Activated B cell treated with CpG ODN at 0.5 μM for 24 hours (primary cell): ENCODE measurements around the gene PLXNA4. TPM values are rescaled to one million over a fixed set of nuclear protein-coding genes. Genes with fewer than 3 reads are reported as not detected.

Experiments
- ATAC-seq: fragments of 200-7000 bp; cut with Tn5 transposase; one replicate; pipeline ENCODE4 v1.10.0; 2021; ENCODE audit warnings: low read depth, mild to moderate bottlenecking, moderate library complexity
- CTCF ChIA-PET: fragments of 350-600 bp; sonication (Branson Sonifier 250); formaldehyde crosslinking; loops from one replicate; lab custom pipeline; 2021; ENCODE audit warnings: antibody characterized with exemption; lab: Charles Lee
- POLR2A ChIA-PET: fragments of 350-600 bp; sonication (Branson Sonifier 250); formaldehyde crosslinking; loops from one replicate; lab custom pipeline; 2021; ENCODE audit warnings: antibody characterized with exemption; lab: Charles Lee
- DNase-seq: peaks from one replicate; pipeline ENCODE4 v3.0.0; 2022
- H3K27ac Mint-ChIP-seq: one replicate; pipeline ENCODE4 v1.8.0; 2020; ENCODE audit warnings: mixed read lengths
- H3K27me3 Mint-ChIP-seq: one replicate; pipeline ENCODE4 v1.8.0; 2021; ENCODE audit warnings: mixed read lengths
- H3K36me3 Mint-ChIP-seq: one replicate; pipeline ENCODE4 v1.8.0; 2021; ENCODE audit warnings: low read depth, mixed read lengths
- H3K4me1 Mint-ChIP-seq: one replicate; pipeline ENCODE4 v1.8.0; 2021; ENCODE audit warnings: mixed read lengths
- H3K4me3 Mint-ChIP-seq: one replicate; pipeline ENCODE4 v1.8.0; 2020; ENCODE audit warnings: mild to moderate bottlenecking, mixed read lengths
- H3K9me3 Mint-ChIP-seq: one replicate; pipeline ENCODE4 v1.8.0; 2020; ENCODE audit warnings: mixed read lengths
- CTCF ChIP-seq: fragments of 200-600 bp; IDR thresholded peaks from one replicate; pipeline ENCODE4 v1.8.0; 2022; ENCODE audit warnings: antibody characterized with exemption, mild to moderate bottlenecking
- intact Hi-C: fragments of 100-400 bp; cut with micrococcal nuclease; formaldehyde crosslinking; loops from one replicate; pipeline ENCODE4 v1.15.1; 2024
- total RNA-seq: library from RNA; stranded (reverse); gene quantifications from 2 replicates; pipeline ENCODE4 v1.2.3, GENCODE V29; 2022

Gene PLXNA4
- total RNA-seq, 1 donor from 2014 or later: not detected

- Mint-ChIP-seq H3K9me3 (no peaks in the 10 kb centered on the region), H3K4me1 (no peaks in the 10 kb centered on the region), H3K4me3 (no peak overlapping the region), H3K27ac (no peak overlapping the region), H3K36me3 (no peaks in the 10 kb centered on the region), H3K27me3 (peaks cover 5% of the 10 kb centered on the region)
- DNase-seq (no peak), ATAC-seq (no peak)
- POLR2A ChIA-PET: no interaction called here
- CTCF ChIA-PET: interaction anchor here (0.7 kb wide), 1 partner anchor 33 kb away, joined by 3 read pairs; no protein-coding TSS in a partner anchor
- TF ChIP-seq CTCF: no peak
- intact Hi-C loops: no loop called here
Observed at GRCh38 chr7:132087421-132087820, 488.8 kb downstream of the PLXNA4 start.

DNA sequence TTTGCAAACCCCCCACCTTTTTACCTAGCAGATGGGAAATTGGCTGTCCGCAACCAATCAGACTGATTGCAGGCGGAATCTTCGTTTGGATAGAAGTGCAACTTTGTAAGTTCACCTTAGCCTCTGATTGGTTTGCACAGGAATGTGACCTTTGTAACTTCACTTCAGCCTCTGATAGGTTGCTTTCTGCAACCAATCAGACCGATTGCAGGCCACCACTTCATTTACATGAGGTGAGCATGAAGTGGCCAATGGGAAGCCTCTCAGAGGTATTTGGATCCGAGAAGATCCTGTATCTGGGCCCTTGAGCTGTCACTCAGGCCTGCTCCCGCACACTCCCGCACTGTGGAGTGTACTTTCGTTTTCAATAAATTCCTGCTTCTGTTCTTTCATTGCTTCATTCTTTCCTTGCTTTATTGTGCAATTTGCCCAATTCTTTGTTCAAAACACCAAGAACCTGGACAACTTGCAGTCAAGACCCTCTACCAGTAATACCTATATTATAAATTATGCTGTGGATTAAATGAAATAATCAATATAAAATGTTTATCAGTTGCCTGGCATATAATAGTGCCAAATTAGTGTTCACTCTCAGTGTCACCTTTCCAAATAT is 491.4 kb downstream of the PLXNA4 start:
- DNase-seq (no peak), ATAC-seq (no peak)
- H3K27me3 Mint-ChIP-seq: peaks cover 7% of the 10 kb centered on the region
- no peak overlapping the region for H3K4me3 Mint-ChIP-seq
- no peaks in the 10 kb centered on the region for H3K36me3 Mint-ChIP-seq
- ChIA-PET POLR2A (no interaction called here), CTCF (no interaction called here)
- no peak overlapping the region for H3K27ac Mint-ChIP-seq
- no peaks in the 10 kb centered on the region for H3K9me3 Mint-ChIP-seq
- no peak for TF ChIP-seq CTCF
- intact Hi-C loops: no loop called here
- no peaks in the 10 kb centered on the region for H3K4me1 Mint-ChIP-seq

DNA sequence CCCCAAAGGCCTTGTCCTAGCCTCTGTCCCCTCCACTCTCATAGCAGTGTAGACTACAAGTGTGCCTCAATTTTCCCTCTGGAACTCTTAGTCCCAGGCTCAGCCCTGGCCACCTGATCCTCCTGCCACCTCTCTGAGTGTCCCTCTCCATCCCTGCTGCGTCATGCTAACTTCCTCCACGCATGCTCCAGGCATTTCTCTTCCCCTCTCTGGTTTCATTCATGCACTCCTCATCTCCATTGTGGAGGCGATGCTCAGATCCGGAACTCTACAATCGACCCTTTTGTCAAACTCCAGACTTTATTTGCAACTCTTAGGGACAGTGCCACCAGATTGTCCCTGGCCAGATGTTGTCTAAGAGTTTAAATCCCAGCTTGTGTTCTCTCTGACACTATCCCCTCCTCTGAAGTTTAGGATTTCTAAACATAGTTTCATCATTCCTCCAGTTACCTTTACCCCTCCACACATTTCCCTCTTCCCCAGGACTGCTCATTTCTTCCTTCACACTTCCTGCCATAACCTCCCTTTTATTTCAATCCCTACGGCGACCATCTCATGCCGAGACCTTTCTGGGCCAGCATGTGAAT is 492.6 kb downstream of the PLXNA4 start:
- ChIA-PET POLR2A (no interaction called here), CTCF (no interaction called here)
- Mint-ChIP-seq H3K27ac (no peak overlapping the region), H3K36me3 (no peaks in the 10 kb centered on the region), H3K4me3 (no peak overlapping the region), H3K4me1 (no peaks in the 10 kb centered on the region), H3K27me3 (peaks cover 7% of the 10 kb centered on the region), H3K9me3 (no peaks in the 10 kb centered on the region)
- DNase-seq (no peak), ATAC-seq (no peak)
- no peak for TF ChIP-seq CTCF
- intact Hi-C loops: no loop called here

DNA sequence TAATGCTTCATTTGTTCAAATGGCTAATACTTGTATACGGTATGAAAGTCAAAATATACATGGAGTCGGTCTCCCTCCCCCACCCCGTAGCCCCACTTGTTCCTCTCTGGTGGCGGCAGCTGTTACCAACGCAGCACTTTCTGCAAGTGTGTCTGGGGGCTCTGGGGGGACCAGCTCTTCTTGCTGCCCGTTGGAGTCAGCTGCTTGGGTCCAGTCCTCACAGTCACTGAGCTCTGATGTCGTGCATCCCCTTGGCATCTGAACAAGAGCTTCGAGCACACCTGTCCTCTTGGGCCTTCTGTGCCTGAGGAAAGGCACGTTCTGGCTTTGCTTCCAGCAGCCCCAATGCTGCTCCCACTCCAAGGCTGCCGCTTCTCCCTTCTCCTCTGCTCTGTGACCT is 493.1 kb downstream of the PLXNA4 start:
- TF ChIP-seq CTCF: no peak
- ATAC-seq: no peak
- ChIA-PET POLR2A (no interaction called here), CTCF (no interaction called here)
- Mint-ChIP-seq H3K4me1 (no peaks in the 10 kb centered on the region), H3K36me3 (no peaks in the 10 kb centered on the region), H3K27me3 (peaks cover 7% of the 10 kb centered on the region), H3K4me3 (no peak overlapping the region), H3K27ac (no peak overlapping the region), H3K9me3 (no peaks in the 10 kb centered on the region)
- no peak for DNase-seq
- intact Hi-C loops: no loop called here

- Mint-ChIP-seq H3K27me3 (peaks cover 10% of the 10 kb centered on the region), H3K4me1 (no peaks in the 10 kb centered on the region), H3K9me3 (no peaks in the 10 kb centered on the region), H3K27ac (no peak overlapping the region), H3K4me3 (no peak overlapping the region), H3K36me3 (no peaks in the 10 kb centered on the region)
- POLR2A ChIA-PET: no interaction called here
- CTCF ChIA-PET: no interaction called here
- intact Hi-C loops: no loop called here
- TF ChIP-seq CTCF: no peak
- ATAC-seq (no peak), DNase-seq (no peak)
Observed at GRCh38 chr7:132082394-132082793, 493.9 kb downstream of the PLXNA4 start.
